Embryonic facial prominence (tissue), 1 donor: ENCODE measurements around the gene DNAJB1.
"Not testable (repeated sequence)": the region's sequence is repeated elsewhere in the genome, so short reads cannot be mapped to it uniquely, and the experiment has no call there.

Experiments used
- DNase-seq: peaks from one replicate; pipeline ENCODE4 v3.0.0-alpha.2; 2016; ENCODE audit errors: extremely low spot score

The DNAJB1 gene

DNA sequence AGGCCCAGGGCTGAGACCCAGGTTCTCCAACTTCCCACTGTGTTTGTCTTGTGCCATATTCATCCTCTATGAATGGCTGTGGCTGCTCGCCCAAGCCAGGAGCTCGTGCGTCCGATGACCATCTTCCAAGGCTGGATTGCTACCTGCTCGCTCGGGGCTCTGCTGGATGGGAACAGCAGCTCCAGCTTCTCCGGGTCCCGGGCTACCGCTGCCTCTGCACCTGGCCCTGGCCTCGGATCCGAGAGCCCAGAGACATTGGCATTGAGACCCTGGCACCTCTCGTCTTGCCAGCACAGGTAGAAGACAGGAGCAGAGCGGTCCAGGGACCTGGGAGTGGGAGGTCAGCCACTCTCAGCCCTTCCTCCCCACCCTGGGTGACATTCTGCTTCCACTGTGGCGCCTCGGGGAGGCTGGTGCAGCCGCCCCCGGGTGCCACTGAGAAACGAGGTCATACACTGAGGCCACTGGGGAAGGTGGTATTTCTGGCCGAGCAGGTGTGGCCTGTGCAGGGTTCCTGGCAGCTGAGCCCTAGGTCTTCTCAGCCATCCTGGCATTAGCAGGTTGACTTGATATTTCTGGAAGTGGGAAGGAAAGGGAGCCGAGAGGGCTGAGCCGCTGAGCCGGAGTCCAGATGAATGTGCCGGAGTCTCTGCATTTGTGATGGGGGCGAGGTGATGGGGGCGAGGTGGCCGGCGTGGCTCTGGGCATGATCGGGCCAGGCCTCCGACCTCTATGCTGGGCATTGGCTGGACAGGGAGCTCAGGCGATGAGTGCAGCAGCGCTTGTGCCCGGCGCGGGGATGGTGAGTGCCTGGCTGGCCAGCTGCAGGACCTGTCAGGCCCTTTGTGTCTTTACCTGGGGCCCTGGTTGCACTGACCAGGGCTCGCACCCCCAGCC, 35.1 kb upstream of the DNAJB1 start:
- DNase-seq: no peak

- DNase-seq: not testable (repeated sequence)
Observed at GRCh38 chr19:14552006-14552360, 33.8 kb upstream of the DNAJB1 start.

GRCh38 chr19:14551134-14552005, 33.2 kb upstream of the DNAJB1 start:
- peak; percentile 59 for DNase-seq

DNA sequence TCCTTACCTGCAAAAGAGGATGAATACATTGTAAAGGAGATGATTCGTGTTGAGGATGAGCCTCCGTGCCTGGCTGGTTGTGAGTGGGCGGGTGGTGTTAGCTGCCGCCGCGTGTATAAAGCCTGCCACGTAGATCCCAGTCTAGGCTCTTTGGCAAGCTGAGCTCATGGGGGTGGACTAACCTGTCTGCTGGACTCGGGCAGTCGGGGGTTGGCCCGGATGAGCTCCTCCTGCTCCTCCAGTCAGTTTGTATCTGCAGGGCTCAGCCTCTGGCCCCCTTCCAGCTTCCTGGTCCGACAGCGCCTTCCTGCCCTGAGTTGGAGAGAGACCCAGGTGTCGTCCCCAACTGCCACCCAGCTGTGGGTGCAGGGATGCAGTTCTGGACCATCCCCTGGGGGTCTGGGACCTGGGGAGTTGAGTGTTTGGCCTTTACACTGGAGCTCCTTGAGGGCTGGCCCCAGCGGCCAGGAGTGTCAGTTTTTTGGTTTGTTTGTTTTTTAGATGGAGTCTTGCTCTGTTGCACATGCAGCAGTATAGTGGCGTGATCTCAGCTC, 32.1 kb upstream of the DNAJB1 start:
- no peak for DNase-seq

- no peak for DNase-seq
Observed at GRCh38 chr19:14545716-14546082, 27.5 kb upstream of the DNAJB1 start.

GRCh38 chr19:14544977-14545715, 26.9 kb upstream of the DNAJB1 start:
- no peak for DNase-seq

GRCh38 chr19:14544047-14544446, 25.9 kb upstream of the DNAJB1 start:
- DNase-seq: no peak

DNA sequence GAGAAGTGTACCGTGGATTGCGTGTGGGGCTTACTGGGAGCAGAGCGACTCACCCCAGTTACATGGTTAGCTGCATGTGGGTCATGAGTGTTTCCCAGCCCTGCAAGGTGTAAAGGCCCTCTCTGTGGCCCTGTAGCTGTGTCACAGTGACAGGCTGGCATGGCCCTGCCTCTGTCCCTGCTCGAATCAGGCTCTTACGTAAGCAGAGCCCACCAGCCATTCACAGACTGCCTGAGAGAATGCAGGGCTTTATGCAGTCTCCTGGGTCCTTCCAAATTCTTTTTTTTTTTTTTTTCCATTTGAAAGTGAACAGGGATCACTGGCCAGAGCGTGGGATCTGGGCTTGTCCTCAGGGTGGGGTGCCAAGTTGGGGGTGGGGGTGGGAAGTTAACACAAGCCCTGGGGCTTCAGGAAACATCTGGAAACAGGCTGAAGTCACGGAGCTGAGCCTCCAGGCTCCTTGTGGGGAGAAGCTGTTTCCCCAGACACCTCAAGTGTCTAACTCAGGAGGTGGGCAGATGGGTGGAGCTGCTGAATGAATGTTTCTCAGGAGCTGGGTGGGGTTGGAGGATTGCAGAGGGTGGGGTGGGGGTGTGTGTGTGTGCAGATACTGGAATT, 24.6 kb upstream of the DNAJB1 start:
- no peak for DNase-seq

DNA sequence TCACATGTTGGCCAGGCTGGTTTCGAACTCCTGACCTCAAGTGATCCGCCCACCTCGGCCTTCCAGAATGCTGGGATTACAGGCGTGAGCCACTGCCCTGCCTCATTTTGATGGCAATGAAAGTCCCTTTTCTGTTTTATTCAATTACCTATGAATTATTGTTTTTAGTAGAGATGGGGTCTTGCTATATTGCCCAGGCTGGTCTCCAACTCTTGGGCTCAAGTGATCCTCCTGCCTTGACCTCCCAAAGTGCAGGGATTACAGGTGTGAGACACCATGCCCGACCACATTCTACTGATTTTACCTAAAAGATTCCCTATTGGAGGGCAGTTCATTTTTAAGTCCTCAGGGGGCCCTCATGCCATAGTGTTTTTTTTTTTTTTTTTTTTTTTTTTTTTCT, 23.8 kb upstream of the DNAJB1 start:
- not testable (repeated sequence) for DNase-seq

GRCh38 chr19:14540741-14541525, 22.7 kb upstream of the DNAJB1 start:
- DNase-seq: no peak

GRCh38 chr19:14536926-14537692, 18.9 kb upstream of the DNAJB1 start:
- peak; percentile 38 for DNase-seq

DNA sequence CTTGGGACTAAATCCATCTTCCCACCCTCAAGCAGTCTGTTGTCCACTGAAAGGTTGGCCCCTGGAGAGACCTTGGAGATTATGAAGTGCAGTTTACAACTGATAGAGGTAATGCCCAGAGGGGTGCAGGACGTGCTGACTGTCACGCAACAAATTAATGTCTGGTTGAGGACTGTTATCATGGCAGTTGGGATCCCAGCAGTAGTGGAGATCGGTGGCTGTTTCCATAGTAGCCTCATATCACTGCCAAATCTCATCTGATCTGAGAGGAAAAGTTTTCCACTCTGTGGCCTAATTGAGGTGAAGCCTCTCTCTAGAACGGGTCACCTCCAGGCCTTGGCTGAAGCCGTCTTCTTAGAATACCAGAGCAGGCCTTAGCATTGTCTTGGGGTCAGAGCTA, 15.3 kb upstream of the DNAJB1 start:
- DNase-seq: no peak

- DNase-seq: no peak
Observed at GRCh38 chr19:14530506-14530905, 12.3 kb upstream of the DNAJB1 start.

- no peak for DNase-seq
Observed at GRCh38 chr19:14530005-14530348, 11.8 kb upstream of the DNAJB1 start.

- peak; percentile 99 for DNase-seq
Observed at GRCh38 chr19:14529254-14530004, 11.2 kb upstream of the DNAJB1 start, which contains the start of gene TECR. Gene TECR (plus strand): TSS chr19:14529594. CDS start chr19:14529697, 103 bp downstream.

GRCh38 chr19:14528419-14529253, 10.4 kb upstream of the DNAJB1 start:
- DNase-seq: no peak

DNA sequence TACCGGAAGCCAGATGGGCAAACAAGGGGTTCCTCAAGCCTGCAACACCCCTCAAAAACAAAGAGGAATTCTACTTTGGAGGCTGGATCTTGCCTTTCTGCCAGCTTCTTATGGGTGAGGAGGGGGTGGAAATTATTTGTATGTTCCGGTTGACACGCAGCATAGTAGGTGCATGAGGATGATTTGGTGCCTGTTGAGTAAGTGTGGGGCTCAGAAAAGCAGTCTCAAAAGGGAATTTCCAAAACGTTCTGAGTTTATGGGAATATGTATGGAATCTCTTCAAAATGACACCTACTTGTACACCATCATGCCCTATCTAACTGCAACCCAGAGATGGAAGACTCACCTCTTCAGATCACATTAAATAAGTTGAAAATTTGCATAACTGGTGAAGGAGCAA, 8.2 kb upstream of the DNAJB1 start:
- no peak for DNase-seq

- no peak for DNase-seq
Observed at GRCh38 chr19:14525729-14526128, 7.5 kb upstream of the DNAJB1 start.
